Uterus (tissue), 2 donors: Measurements from ENCODE around the gene CDC5L.

Source experiments
- CTCF ChIP-seq, 4 experiments: fragments of 200-600 bp in 2 of 4; fragments of 450-650 bp in 2 of 4; sonication (generic) in 2 of 4; IDR thresholded peaks; one replicate each; pipeline ENCODE4 v1.5.1; 2016 to 2019; ENCODE audit warnings: antibody characterized with exemption in 4 of 4, mild to moderate bottlenecking in 2 of 4, moderate library complexity in 1 of 4
- POLR2A ChIP-seq, 2 donors: fragments of 450-650 bp; IDR thresholded peaks; one replicate each; pipeline ENCODE4 v1.6.1; 2016; ENCODE audit warnings: antibody characterized with exemption in 2 of 2, mild to moderate bottlenecking in 1 of 2, moderate library complexity in 1 of 2

- TF ChIP-seq CTCF (IDR thresholded peaks at IDR 0.05) (no peak), POLR2A (IDR thresholded peaks at IDR 0.05) (no peak)
Observed at GRCh38 chr6:44457596-44457995, 70.1 kb downstream of the CDC5L start.
